Measurements from ENCODE around the gene TPD52L1. TPM values are rescaled to one million over a fixed set of nuclear protein-coding genes. Genes with fewer than 3 reads are reported as not detected.

Gene TPD52L1
- total and polyA plus RNA-seq, 2 of the 4 experiments (the other 2 are of a cell fraction), result 10.2 to 13.5 TPM

GRCh38 chr6:125116710-125117109, 36.9 kb upstream of the TPD52L1 start:
- Histone ChIP-seq H3K56ac (ENCODE audit: extremely low read depth, insufficient read depth, low read length) (no peak overlapping the region), H3K18ac (ENCODE audit: low read depth, low read length) (no peak overlapping the region), H3K4me1 (ENCODE audit: control insufficient read depth, insufficient read depth, low read length) (no peaks in the 10 kb centered on the region), H3K4me2 (ENCODE audit: low read depth, low read length) (no peak overlapping the region), H3K4ac (ENCODE audit: low read depth, low read length) (no peak overlapping the region), H4K5ac (ENCODE audit: low read depth, low read length) (no peak overlapping the region), H4K8ac (ENCODE audit: low read depth in 2 of 2, low read length in 2 of 2) (no peak overlapping the region), H3K9me1 (ENCODE audit: insufficient read depth, low read length) (no peaks in the 10 kb centered on the region), H3K27ac (ENCODE audit: insufficient read depth, low read length) (no peak overlapping the region), H3K23ac (ENCODE audit: low read depth, low read length) (no peak overlapping the region), H3K27me3 (ENCODE audit: control insufficient read depth, insufficient read depth, low read length) (no peaks in the 10 kb centered on the region), H2BK20ac (ENCODE audit: low read depth, low read length) (no peak overlapping the region), H2AFZ (replicated peaks; ENCODE audit: low read length, poor library complexity) (no peak overlapping the region), H2AK5ac (ENCODE audit: low read depth, low read length) (no peak overlapping the region), H2BK15ac (ENCODE audit: low read depth, low read length) (no peak overlapping the region), H2BK5ac (ENCODE audit: low read depth, low read length, poor library complexity, severe bottlenecking) (no peak overlapping the region), H3K14ac (replicated peaks; ENCODE audit: low read depth, low read length) (no peak overlapping the region), H3K4me3 (ENCODE audit: insufficient read depth, low read depth, low read length) (no peak overlapping the region), H4K91ac (ENCODE audit: insufficient read depth, low read depth, low read length) (no peak overlapping the region), H3K36me3 (ENCODE audit: control insufficient read depth, insufficient read depth, low read length) (no peaks in the 10 kb centered on the region), H2BK120ac (ENCODE audit: low read depth, low read length) (no peak overlapping the region), H3K9me3 (ENCODE audit: control insufficient read depth, insufficient read depth, low read length) (peaks cover 8% of the 10 kb centered on the region; the same call in 1 of the 2 replicates), H4K20me1 (ENCODE audit: insufficient read depth, low read length) (no peaks in the 10 kb centered on the region), H3K79me1 (ENCODE audit: low read depth in 1 of 2, low read length in 2 of 2) (no peaks in the 10 kb centered on the region), H2AK9ac (replicated peaks; ENCODE audit: low read depth, low read length, poor library complexity) (no peak overlapping the region), H3K9ac (ENCODE audit: low read depth, low read length) (no peak overlapping the region)
- POLR2A ChIA-PET (ENCODE audit: unreplicated experiment), result no interaction called here
- intact Hi-C loops (cut with micrococcal nuclease), result no loop called here
- ATAC-seq (ENCODE audit: low read depth), result no peak
- CTCF ChIA-PET, result no interaction called here
- DNase-seq, result no peak
- dilution Hi-C loops (cut with HindIII; ENCODE audit: low sequenced_read_pairs, unreplicated experiment), result no loop called here
- in situ Hi-C loops (cut with MboI; ENCODE audit: low sequenced_read_pairs), result loop anchor here (25.0 kb wide), 1 partner anchor 154 kb away; the partner anchor contains the start of gene RNF217
- TF ChIP-seq SMC3 (IDR thresholded peaks at IDR 0.05; ENCODE audit: low read depth, low read length), result no peak
- BruUV-seq (replicated peaks), result no TSS peak
- no CpG with 5 or more reads among the region's 4 CpGs for WGBS, 2 experiments (ENCODE audit: extremely low coverage in 2 of 2, insufficient read length in 1 of 2)

Data from IMR-90 (cell line).